ENCODE results near the gene PNPLA7.

Gene PNPLA7

DNA sequence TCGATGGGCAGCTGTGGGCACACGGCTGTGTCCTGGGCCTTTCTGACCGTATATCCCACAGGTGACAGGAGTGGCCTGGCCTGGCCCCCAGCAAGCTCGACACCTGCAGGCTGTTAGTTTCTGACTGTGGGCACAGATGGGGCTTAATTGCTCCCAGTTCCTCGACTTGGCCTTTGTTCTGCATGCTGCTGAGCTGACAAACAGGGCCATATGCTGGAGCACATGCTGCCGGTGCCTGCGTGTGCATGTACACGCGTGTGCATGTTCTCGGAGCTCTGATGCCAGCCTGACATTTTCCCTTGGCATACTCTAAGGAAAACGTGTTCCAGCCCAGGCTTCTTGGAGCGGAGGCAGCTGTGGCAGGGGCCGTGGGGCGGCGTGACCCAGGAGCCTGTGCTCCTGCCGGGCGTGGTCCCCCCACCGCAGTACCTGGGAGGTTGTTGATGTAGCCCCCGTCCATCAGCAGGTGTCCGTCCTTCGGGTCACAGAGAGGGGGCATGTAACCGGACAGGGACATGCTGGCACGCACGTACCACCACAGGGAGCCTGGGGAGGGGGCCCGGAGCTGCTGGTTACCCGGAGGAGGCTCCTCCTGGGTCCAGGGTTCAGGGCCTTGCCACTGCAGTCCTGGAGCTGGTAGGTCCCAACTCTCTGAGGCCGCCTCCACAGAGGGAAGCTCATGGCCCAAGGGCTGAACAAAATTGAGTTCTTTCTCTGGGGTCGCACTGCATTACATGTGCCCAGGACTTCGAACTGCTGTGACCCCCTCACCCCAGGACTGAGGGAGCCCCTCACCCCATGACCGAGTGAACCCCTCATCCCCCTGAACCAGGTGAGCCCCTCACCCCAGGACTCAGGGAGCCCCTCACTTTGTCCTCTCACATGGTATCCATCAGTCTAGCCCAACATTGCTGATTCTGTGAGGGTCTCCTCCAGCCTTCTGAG, 86.9 kb downstream of the PNPLA7 start:
- no peak for DNase-seq (ENCODE audit: low read depth in 2 of 2, low spot score in 1 of 2)

- DNase-seq (ENCODE audit: low read depth in 2 of 2, low spot score in 1 of 2) = no peak
Measured at GRCh38 chr9:137462396-137462985, 87.7 kb downstream of the PNPLA7 start.

GRCh38 chr9:137461663-137462395, 88.4 kb downstream of the PNPLA7 start:
- DNase-seq (ENCODE audit: low read depth in 2 of 2, low spot score in 1 of 2) = peak; percentile 53 to 73

DNA sequence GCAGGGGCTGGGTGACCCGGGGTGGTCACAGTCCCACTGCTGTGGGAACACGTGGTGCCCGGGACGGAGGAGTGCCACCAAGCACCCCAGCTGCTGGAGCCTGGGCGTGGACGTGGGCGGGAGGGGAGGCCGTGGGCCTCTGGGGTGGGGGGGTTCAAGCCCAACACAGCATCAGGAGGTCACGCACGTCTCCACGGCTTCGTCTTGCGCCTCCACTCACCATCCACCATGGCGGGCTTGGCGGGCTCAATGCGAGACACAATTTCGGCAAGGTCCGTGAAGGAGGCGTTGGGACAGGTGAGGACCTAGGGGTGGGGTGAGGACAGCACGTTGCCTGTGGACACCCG, 88.9 kb downstream of the PNPLA7 start:
- no peak for DNase-seq (ENCODE audit: low read depth in 2 of 2, low spot score in 1 of 2)

DNA sequence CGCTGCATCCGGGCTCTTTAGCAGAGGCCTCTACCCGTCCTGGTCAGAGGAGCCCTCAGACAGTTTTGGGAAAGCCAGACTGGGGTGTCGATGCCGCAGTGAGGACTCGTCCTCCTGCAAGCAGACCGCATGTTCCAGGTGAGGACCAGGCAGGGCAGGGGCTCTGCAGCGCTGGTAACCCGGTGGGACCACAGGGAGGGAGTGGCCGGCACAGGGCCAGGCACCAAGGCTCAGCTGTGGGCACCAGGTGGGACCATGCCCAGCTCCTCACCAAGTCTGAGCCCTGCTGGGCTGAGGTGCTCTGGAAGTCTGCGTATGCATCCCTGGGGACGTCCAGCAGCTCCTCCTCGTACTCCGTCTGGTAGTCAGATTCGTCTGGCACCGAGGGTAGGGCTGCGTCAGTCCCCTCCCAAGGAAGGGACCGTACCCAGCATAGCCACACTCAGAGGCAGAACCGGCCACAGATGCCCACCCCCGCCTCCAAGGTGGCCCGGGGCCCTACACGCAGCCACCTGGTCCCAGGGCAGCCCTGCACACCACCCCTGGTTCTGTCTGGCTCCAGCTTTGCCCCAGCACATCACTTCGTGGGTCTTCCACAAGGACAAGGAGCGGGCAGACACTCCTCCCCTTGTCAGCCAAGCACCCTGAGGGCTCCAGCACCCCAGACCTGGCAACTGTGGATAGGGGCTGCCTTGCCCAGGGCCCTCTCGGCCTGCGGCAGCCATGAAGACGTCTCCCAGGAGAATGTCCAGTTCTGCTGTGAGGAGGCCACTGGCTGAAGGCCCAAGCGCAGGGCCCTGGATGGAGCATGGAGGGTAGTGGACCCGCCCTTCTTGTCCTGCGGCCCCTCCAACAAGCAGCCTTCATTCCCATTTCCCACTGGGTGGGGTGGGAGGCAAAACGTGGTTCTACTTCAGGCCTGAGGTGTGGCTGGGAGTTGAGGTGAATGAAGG, 89.6 kb downstream of the PNPLA7 start:
- DNase-seq (ENCODE audit: low read depth in 2 of 2, low spot score in 1 of 2) = no peak

- no peak for DNase-seq (ENCODE audit: low read depth in 2 of 2, low spot score in 1 of 2)
Measured at GRCh38 chr9:137459601-137460362, 90.4 kb downstream of the PNPLA7 start.

- DNase-seq (ENCODE audit: low read depth in 2 of 2, low spot score in 1 of 2) = peak; percentile 84 to 86
Measured at GRCh38 chr9:137459152-137459600, 91.0 kb downstream of the PNPLA7 start, which contains the start of gene NSMF. Gene NSMF, minus strand, starts transcription at chr9:137459334. Its CDS starts 232 bp downstream, at chr9:137459102.

DNA sequence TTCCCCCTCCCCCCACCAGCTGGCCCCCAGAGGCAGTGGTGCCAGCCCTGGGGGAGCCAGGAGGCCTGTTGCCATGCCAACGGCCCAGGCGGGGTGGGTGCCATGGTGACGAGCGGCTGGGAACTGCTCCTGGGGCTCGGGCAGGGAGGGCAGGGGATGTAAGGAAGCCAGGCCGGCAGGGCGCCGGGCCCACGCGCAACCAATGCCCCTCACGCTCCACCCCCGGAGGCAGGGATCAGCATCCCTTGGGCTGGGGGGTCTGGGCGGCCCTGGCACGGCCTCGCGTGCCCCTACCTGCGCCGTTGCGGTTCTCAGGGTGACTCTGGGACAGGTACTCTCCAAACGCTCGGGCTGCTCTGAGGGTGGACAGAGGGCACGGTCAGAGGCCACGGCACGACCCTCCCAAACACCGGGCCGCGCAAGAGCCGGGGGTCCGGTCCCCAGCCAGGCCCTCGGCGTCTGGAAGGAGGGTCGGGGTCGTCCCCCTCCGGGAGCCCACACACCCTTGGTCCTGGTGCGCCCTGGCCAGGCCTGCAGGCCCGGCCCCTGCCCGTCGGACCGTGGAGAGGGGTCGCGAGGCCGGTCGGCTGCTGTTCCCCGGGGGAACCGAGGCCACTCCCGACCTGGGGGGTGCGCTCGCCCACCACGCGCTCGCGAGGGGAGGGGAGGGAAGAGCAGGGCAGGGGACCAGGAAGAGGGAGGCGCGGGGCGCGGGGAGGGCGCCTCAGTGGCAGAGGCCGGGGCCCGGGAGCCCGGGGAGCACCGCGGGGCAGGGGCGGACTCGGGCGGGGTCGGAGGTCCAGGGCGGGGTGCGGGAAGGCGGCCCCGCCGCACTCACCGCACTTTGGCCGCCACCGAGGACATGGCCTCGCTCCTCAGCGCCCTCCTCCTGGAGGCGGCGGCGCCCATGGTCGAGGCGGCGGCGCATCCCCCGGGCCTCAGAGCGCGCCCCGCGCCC, 91.7 kb downstream of the PNPLA7 start:
- DNase-seq (ENCODE audit: low read depth in 2 of 2, low spot score in 1 of 2) = no peak

GRCh38 chr9:137457406-137458193, 92.6 kb downstream of the PNPLA7 start:
- no peak for DNase-seq (ENCODE audit: low read depth in 2 of 2, low spot score in 1 of 2)

DNA sequence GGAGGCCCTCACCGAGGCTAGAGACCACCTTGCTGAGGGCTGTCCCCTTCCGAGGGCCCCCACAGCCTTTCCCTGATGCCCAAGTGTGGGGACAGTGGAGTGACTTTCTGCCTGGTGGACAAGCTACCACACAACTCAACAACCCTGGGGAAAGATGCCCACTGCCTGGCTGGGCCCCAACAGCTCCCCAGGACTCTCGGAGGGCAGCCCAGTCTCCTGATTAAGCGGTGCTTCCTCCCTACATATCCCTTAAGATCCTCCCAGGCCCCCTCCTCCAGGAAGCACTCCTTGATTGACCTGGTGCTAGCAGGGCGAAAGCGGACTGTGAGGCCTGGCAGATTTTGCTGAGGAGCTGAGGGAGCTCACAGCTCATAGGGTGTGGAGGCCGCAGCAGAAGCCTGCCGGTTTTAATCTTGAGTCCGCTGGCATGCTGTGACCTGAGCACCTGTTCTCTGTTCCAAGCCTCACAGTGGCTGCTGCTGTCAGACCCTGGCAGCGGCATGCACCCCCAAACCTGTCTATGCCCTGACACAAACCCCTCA, 93.3 kb downstream of the PNPLA7 start:
- no peak for DNase-seq (ENCODE audit: low read depth in 2 of 2, low spot score in 1 of 2)

GRCh38 chr9:137456061-137456863, 93.9 kb downstream of the PNPLA7 start:
- no peak for DNase-seq (ENCODE audit: low read depth in 2 of 2, low spot score in 1 of 2)

DNA sequence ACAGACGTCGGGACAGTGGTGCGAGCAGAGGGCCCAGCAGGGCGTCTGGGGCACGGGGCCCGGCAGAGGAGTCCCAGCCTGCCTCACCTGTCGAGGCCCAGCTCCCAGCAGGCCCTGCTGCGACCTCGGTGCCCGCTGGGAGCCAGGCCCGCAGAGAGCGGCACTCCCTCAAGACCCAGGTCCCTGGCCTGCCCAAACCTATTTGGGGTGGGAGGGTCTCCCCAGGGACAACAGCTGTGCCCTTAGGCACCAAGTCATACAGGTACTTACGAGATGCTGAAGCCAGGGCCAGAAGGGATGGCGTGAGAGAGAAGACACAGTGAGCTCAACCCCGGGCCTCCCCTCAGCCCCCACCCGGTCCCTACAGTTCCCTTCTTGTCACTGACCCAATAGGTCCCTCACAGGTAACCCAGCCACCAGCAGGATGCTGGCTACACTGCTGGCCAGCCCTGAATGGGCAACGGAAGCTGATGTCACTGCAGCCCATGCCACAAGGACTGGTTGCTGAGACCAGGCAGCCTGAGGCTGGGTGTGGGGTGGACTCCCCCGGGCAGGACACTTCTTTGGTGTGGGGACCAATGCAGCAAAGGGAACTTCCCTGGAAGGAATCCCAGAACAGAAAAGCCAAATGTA, 94.7 kb downstream of the PNPLA7 start:
- DNase-seq (ENCODE audit: low read depth in 2 of 2, low spot score in 1 of 2) = no peak

DNA sequence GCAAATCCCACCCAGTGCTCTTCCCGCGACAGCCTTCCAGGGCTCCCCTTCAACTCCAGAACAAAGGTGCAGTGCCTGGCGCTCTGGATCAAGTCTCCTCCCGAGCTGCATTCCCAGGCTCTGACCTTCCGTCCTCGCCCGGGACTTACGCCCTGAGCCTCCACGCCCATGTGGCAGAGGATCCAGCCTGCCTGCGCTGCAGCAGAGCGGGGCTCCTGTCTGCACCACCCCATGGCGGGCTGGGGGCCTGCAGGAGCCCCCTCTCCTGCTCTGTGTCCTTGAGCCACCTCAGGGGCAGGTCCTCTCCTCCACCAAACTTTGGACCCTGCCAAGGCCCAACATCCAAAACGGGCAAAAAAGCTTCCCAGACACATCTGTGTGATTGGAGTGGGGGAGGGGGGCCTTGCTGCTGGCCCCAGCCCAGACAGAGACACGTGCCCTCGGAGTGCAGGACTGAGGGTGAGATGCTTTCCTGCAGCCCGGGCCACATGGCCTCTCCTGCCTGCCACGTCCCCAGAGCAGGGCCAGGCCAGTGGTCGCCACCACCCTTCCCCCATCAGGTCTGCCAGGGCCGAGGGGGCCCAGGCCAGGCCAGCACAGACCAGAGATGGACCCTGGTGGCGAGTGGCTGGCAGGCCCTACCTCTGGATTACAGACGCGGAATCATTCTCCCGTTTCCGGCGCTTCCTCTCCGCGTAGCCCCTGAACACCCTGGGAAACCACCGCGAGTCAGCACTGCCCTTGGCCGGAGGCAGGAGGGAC, 95.4 kb downstream of the PNPLA7 start:
- no peak for DNase-seq (ENCODE audit: low read depth in 2 of 2, low spot score in 1 of 2)

DNA sequence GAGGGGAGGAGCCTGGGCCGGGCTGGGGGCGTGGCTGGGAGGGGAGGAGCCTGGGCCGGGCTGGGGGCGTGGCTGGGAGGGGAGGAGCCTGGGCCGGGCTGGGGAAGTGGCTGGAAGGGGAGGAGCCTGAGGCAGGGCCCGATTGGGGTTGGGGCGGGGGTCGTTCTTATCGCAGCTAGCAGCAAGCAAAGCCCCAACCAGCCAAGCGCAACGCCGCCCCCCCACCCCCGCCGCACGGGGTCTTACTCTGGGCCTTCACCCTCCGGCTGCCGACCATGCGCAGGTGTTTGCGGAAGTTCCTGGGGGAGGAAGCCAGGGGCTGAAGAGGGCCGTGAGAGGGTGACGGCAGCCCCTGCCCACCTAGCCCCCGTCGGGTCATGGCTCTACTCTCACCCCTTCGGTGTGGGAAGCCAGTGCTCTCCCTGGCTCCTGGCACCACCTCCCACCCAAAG, 96.0 kb downstream of the PNPLA7 start:
- no peak for DNase-seq (ENCODE audit: low read depth in 2 of 2, low spot score in 1 of 2)

DNA sequence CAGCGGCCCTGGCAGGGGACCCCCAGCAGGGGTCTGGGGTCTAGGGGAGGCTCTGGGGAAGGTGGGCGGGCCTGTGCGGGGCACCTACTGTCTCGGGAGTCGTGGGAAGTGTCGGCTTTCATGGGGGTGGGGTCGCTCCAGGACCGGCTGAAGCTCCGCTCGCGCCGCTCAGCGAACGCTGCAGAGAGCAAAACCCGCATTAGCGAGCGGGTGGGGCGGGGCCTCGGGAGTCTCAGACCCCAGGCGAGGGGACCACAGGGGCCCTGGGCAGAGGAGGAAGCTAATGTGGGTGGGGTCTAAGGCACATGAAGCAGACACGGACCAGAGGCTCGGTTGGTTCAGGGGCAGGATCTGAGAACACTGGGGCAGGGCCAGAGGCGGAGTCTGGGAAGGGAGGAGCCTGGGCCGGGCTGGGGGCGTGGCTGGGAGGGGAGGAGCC, 96.5 kb downstream of the PNPLA7 start:
- DNase-seq (ENCODE audit: low read depth in 2 of 2, low spot score in 1 of 2) = peak in 1 of 2 donors; percentile 32
